GDM1 (cell line): ENCODE measurements around the gene PROC.
"Not testable (repeated sequence)": the region's sequence is repeated elsewhere in the genome, so short reads cannot be mapped to it uniquely, and the experiment has no call there.

ENCODE experiments used
- DNase-seq: peaks from one replicate; lab custom pipeline; 2025; lab: John Stamatoyannopoulos, UW

The PROC gene

DNA sequence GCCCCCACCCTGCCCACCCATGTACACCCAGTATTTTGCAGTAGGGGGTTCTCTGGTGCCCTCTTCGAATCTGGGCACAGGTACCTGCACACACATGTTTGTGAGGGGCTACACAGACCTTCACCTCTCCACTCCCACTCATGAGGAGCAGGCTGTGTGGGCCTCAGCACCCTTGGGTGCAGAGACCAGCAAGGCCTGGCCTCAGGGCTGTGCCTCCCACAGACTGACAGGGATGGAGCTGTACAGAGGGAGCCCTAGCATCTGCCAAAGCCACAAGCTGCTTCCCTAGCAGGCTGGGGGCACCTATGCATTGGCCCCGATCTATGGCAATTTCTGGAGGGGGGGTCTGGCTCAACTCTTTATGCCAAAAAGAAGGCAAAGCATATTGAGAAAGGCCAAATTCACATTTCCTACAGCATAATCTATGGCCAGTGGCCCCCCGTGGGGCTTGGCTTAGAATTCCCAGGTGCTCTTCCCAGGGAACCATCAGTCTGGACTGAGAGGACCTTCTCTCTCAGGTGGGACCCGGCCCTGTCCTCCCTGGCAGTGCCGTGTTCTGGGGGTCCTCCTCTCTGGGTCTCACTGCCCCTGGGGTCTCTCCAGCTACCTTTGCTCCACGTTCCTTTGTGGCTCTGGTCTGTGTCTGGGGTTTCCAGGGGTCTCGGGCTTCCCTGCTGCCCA lies 9.3 kb downstream of the PROC start:
- no peak for DNase-seq

DNA sequence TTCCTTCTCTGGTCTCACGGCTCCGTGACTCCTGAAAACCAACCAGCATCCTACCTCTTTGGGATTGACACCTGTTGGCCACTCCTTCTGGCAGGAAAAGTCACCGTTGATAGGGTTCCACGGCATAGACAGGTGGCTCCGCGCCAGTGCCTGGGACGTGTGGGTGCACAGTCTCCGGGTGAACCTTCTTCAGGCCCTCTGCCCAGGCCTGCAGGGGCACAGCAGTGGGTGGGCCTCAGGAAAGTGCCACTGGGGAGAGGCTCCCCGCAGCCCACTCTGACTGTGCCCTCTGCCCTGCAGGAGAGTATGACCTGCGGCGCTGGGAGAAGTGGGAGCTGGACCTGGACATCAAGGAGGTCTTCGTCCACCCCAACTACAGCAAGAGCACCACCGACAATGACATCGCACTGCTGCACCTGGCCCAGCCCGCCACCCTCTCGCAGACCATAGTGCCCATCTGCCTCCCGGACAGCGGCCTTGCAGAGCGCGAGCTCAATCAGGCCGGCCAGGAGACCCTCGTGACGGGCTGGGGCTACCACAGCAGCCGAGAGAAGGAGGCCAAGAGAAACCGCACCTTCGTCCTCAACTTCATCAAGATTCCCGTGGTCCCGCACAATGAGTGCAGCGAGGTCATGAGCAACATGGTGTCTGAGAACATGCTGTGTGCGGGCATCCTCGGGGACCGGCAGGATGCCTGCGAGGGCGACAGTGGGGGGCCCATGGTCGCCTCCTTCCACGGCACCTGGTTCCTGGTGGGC lies 10.0 kb downstream of the PROC start:
- DNase-seq, result no peak

DNA sequence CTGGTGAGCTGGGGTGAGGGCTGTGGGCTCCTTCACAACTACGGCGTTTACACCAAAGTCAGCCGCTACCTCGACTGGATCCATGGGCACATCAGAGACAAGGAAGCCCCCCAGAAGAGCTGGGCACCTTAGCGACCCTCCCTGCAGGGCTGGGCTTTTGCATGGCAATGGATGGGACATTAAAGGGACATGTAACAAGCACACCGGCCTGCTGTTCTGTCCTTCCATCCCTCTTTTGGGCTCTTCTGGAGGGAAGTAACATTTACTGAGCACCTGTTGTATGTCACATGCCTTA lies 10.5 kb downstream of the PROC start:
- no peak for DNase-seq

DNA sequence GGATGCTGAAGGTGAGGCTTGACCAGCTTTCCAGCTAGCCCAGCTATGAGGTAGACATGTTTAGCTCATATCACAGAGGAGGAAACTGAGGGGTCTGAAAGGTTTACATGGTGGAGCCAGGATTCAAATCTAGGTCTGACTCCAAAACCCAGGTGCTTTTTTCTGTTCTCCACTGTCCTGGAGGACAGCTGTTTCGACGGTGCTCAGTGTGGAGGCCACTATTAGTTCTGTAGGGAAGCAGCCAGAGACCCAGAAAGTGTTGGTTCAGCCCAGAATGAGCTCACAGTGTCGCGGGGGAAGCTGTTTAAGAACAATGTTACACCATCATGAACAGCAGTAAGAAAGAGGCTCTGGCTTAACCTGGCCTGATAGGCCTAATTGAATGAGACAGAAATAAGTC lies 11.1 kb downstream of the PROC start:
- no peak for DNase-seq

DNA sequence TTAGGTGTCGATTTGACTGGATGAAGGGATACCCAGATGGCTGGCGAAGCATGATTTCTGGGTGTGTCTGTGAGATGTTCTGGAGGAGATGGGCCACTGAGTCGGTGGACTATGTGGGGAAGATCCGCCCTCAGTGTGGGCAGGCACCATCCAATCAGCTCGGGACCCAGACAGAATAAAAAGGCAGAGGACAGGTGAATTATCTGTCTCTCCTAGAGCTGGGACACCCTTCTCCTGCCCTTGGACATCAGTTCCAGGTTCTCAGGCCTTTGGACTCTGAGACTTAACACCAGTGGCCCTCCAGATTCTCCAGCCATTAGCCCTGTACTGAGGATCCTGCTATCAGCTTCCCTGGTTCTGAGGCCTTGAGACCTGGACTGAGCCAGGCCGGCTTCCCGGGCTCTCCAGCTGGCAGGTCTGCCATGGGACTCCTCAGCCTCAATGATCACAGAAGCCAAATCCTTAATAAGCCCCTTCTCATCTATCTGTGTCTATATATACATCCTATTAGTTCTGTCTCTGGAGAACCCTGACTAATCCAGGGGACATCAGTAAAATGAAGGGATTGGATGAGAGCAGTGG lies 11.7 kb downstream of the PROC start:
- no peak for DNase-seq

DNA sequence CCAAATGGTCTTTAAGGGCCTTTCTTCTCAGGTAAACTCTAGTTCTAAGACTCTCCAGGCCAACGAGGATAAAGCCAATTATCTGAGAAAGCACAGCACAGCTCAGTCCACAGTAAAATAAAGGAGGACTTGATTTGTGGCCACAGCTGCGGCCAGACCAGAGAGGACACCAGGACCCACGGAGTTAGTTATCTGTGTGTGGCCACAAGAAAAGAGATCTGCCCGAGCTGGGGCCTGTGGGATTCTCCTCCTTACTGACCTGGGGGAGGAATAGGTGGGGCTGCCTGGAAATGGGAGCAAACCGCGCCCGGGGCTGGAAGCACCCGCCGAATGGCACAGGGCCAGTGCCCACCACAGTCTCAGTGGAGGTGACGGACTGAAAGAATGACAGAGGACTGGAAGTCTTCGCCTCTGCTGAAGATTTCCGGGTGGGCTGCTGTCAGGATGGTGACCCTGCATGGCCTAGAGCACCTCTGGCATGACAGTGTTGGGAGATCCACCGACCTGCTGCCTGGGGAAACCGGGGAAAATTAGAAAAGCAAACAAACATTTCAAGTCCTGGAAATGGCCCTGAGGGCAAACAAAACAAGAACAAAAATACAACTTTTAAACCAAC lies 13.3 kb downstream of the PROC start:
- DNase-seq, result no peak

DNA sequence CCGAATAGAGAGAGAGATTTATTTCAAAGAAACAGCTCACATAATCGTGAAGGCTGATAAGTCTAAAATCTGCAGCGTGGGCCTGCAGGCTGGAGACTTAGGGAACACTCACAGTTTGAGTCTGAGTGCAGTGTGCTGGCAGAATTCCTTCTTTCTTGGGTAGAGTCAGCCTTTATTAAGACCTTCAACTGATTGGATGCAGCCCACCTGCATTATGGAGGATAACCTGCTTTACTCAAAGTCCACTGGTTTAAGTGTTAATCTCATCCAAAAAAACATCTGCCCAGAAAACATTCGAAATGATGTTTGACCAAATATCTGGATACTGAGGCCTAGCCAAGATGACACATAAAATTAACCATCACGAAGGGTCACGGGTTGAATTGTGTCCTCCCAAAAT lies 16.3 kb downstream of the PROC start:
- DNase-seq, result no peak

DNA sequence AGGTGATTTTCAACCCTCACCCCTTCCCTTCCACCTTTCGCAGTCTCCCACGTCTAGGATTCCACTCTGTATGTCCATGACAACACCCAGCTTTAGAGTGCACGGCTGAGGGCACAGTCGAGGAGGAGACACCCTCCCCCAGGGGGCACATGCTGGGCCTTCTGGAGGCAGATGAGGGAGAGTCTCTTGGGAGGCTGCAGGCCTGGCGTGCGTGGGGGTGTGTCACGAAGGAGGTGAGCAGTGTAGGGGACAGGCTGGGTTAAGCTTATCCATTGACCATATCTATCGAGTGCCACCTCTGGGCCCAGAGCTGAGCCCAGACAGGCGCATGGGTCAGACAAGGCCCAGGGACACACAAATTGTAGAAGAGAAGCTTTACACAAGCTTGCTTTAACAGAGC lies 18.8 kb downstream of the PROC start:
- no peak for DNase-seq

DNA sequence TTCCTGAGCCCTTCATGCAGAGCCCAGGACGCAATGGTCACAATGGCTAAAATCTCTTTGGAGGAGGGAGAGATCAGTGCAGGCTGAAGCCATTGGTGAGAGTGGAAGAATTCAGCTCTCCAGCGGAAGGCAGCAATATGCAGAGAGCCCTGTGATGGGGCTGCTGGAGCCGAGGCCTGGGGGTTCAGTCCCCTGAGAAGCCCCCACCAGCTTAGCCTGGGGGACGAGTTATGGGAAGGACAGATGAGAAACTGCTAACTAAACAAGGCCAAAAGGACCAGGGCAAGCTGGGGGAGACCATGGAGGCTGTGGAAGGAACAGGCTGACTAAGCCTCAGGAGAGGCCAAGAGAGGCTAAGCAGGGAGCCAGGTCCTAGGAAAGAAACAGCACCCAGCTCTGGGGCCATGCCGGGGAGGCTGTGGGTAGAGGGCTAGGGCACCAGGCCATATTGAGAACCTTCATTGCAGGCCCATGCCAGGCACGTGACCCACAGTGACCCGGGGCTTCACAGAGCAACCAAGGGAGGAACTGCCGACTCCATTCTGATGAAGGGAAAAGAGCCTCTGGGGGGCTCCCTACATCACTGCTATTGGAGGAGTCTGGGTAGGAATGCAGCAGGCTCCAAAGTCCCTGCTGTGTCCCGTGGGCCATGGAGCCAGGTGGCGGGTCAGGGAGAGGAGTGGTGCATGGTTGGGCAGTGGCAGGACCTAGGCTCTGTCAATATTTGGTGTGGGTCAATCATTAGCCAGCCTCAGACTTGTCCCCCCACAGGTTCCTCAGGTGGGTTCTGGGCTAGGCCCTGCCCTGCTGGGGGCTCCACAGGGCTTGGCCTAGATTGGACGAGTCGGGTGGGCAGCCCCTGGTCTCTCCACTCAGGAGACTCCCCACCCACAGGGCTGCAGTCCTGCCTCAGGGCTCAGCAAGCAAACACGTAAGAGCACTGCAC lies 19.8 kb downstream of the PROC start:
- DNase-seq, result no peak

DNA sequence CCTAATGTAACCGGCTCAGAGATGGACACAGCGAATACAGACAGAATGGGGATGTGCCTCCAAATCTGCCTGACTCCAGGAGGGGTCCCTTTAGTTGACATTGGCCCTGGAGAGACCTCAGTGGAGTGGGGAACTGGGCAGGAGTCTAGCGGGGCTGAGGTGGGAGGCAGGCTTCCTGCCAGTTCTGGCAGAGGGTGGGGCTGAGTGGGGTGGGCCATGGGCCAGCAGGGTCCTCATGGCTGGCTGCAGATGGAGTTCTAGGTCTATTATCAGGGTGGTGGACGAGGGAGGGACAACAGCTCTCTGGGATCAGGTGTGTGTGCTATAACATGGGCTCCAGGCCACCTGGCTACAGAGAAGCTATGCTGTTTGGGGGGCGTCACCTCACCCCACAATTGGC lies 21.1 kb downstream of the PROC start:
- no peak for DNase-seq

DNA sequence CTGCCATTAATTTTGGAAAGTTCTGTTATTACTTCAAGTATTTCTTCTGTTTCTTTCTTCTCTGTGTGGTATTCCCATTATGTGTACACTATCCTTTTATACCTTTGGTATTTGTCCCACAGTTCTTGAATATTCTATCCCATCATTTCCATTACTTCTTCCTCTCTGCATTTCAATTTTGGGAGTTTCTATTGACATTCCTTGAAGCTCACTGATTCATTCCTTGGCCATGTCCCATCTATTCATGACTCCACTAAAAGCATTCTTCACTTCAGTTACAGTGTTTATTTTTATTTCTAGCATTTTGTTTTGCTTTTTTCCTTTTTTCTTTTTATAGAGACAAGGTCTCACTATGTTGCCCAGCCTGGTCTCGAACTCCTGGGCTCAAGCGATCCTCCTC lies 30.3 kb downstream of the PROC start:
- no peak for DNase-seq

DNA sequence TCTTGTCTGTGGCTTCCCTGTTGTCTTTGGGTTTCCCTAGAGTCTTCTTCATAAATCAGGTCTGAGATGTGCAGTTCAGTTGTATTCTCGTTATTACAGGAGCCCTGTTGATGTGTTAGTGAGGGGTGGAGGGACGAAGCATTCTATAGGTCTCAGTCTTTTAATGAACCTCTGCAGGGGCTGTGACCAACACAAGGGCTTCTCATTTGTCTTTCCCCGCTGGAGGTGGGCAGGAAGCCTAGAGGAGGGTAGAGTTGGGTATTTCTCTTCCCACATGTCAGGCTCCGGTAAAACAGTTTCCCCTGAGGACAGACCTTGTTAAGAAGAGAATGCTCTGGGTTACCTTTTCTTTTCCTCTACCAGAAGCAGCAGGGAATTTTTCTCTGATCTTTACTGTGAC lies 31.2 kb downstream of the PROC start:
- DNase-seq, result no peak

DNA sequence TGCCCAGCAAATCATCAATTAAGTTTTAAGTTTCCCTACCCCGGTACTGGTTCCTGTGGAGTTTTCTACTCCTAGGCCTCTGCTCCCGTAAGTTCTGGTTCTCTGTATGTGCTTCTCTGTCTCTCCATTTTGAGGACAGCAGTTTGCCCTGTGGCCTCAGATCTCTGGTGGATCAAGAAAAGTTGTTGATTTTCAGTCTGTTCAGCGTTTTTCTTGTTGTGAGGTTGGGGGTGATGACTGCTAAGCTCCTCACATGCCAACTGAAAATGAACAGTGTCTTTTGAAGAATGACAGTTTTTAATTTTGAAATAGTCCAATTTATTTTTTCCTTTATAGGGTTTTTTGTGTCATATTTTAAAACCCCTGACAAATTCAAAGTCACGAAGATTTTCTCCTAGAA lies 31.7 kb downstream of the PROC start:
- no peak for DNase-seq

DNA sequence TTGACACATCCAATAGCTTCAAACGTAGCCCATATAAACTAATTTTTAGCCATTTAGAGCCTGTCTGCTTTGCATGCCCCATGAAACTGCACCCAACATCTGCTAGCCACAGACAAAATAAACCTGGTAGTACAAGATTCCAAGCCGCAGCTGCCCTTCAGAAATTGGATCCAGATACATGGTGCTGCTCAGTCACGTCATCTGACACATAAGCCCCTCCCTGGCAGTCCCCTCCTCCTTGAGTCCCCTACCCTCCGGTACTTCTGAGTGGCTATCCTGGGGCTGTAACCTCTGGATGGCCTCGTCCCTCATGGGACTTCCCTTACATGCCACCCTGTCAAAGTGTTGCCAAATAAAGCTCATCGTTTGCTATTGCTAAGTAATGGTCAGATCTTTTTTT lies 33.8 kb downstream of the PROC start:
- DNase-seq, result no peak

DNA sequence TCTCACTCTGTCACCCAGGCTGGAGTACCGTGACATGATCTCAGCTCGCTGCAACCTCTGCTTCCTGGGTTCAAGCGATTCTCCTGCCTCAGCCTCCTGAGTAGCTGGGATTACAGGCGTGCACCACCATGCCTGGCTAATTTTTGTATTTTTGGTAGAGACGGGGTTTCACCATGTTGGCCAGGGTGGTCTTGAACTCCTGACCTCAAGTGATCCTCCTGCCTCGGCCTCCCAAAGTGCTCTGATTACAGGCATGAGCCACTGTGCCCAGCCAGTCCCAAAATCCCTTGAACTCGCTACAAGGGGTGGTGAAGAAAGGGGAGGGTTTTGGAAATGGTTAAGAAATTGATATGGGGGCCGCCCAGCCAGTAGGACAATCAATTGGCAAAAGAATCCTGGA lies 34.2 kb downstream of the PROC start:
- not testable (repeated sequence) for DNase-seq

DNA sequence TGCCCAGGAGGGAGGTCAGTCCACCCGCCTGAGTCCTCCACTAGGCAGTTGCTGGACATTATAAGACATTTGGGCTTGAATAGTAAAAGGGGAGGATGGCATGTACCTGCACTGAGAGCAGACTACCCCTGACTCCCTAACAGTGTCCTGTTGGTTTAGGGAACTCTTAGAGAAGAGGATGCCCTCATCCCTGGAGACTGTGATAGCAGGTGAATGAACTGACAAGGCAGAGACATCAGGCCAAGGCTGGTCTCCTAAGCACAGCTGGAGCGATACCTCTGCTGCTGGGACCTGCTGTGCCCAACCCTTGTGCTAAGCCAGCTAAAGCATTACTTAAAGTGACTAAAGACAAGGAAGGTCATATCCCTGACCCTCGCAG lies 34.8 kb downstream of the PROC start:
- no peak for DNase-seq

DNA sequence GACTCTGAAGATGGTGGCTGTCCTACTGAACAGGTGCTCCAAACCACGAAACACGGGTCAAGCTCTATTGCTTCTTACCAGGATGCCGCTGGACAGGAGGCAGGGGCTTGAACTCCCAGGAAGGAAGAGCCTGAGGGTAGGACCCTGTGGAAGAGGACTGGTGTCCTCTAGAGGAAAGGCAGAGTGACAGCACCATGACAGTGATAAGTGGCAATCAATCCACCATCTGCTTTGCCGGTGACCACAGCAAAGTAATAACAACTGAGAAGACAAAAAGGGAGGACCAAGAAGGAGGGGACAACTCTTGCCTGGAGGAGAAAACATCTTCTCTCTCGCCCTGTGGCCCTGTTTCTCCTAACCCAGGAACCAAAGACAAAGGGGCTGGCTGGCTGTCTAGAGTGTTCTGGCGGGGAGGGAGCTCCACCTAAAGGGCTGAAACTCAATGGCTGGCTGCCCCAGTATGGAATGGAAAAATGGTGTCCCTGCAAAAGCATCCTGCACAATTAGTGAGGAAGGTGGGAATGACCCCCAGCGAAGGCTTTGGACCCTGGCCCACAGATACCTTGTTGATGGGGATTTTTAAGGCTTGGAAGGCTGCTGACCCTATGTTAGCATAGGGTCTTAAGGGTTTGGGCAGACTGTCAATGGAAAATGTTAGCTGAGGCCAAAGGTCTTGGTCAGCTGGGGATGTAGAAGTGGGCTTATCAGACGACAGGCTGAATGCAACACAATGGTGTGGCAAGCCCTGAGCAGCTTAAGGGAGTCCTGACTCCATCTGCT lies 35.4 kb downstream of the PROC start:
- peak; percentile 6 for DNase-seq

DNA sequence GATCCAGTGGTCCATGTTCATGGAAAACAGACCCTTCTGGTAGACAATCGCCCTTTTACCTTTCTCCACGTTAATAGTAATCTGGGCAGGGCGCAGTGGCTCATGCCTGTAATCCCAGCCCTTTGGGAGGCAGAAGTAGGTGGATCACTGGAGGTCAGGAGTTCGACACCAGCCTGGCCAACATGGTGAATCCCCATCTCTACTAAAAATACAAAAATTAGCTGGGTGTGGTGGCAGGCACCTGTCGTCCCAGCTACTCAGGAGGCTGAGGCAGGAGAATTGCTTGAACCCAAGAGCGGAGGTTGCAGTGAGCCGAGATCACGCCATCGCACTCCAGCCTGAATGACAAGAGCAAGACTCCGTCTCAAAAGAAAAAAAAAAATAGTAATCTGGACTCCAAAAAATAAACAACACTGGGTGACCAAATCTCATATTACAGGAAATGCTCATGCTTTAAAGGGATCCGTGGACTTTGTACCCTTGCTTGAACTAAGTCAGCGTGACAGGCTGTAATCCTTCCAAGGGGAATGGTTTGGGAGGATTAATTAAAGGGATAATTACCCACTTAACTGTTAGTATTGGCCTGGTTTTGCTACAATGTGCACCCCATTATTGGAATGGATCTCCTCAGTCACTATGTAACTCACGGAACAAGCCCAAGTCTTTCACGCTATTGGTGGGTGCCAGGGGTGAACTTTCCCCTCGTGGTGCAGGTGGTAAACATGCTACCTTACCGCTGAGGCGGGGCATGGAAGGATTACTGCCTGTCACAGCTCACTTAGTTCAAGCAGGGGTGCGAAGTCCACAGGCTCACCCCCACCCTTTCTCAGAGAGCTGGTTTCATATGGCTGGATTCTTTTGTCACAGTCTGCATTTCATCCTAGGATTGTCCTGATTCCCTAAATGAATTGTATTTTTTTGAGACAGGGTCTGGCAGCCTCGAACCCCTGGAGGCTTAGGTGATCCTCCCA lies 36.7 kb downstream of the PROC start:
- DNase-seq, result no peak

DNA sequence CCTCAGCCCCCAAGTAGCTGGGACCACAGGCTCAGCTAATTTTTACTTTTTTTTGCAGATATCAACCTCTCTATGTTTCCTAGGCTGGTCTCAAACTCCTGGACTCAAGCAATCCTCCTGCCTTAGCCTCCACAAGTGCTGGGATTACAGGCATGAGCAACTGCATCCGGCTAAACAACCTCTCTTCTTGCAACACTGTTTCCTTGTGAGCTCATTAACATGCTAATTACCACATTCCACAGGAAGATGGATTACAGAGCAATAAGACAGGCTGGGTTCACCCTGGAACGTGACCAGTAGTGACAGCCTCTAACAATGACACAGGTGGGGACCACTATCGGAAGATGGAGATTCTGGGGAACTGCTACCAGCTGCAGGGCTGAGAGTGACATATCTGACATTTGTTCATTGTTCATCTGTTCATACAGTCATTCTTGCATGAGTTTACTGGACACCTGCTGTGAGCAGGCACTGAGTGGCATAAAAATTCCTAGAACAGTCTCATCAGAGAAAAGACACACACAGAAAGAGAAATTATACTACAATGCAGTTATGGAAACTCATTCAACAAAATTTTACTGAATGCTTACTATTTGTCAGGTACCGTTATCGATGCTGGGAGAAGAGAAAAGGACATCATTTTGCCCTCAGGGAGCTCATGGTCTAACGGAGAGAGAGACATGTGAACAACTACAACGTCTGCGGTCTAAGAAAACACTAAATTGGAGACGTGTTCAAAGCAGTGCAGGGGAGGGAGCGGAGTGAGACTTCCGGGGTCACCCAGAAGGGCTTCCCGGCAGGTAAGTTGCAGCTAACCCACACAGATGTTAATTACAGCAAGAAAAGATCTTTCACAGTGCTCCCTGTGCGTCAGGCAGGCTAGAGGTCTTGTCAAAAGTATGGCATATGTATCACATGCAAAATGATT lies 37.6 kb downstream of the PROC start:
- DNase-seq, result no peak
